GM12874 (cell line): Measurements from ENCODE around the gene CHAD.

ENCODE experiments used
- TF ChIP-seq, protein P1 (sequence below): IDR thresholded peaks from 2 replicates; pipeline ENCODE4 v1.5.1; 2011; ENCODE audit warnings: low read depth, mild to moderate bottlenecking, control low read depth, low read length, moderate library complexity; ENCODE audit not compliant: insufficient read depth

The CHAD gene

GRCh38 chr17:50470426-50470825, 1.7 kb upstream of the CHAD start:
- TF ChIP-seq, protein P1, sequence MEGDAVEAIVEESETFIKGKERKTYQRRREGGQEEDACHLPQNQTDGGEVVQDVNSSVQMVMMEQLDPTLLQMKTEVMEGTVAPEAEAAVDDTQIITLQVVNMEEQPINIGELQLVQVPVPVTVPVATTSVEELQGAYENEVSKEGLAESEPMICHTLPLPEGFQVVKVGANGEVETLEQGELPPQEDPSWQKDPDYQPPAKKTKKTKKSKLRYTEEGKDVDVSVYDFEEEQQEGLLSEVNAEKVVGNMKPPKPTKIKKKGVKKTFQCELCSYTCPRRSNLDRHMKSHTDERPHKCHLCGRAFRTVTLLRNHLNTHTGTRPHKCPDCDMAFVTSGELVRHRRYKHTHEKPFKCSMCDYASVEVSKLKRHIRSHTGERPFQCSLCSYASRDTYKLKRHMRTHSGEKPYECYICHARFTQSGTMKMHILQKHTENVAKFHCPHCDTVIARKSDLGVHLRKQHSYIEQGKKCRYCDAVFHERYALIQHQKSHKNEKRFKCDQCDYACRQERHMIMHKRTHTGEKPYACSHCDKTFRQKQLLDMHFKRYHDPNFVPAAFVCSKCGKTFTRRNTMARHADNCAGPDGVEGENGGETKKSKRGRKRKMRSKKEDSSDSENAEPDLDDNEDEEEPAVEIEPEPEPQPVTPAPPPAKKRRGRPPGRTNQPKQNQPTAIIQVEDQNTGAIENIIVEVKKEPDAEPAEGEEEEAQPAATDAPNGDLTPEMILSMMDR, result no peak

DNA sequence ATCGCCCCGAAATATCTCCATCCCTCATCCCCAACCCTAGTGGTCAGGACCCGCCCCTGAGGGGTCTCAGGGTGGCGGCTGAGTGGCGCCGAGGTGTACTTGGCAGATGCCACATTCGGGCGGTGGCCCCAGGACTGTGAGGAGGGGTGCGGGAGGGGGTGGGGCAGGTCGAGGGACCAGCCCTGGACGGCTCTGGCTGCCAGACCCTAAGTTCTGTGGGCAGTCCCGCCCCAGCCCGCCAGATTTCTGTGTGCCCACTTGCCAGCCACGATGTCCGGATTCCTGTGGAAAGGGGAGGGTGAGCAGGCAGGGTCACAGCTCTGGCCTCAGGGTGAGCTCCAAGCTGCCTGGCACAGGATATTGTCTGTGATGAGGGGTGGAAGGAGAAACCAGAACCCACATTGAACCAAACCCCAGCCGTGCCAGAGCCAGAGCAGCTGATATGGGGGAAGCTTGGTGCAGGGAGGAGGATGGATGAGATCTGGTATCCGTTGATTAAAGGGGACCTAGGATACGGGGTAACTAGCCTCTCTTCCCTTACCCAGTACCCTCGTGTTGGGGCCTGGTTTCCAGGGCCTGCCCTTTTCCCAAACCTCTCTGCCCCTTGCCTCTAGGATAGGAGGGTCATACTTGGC, 1.1 kb upstream of the CHAD start:
- TF ChIP-seq, protein P1, result no peak

DNA sequence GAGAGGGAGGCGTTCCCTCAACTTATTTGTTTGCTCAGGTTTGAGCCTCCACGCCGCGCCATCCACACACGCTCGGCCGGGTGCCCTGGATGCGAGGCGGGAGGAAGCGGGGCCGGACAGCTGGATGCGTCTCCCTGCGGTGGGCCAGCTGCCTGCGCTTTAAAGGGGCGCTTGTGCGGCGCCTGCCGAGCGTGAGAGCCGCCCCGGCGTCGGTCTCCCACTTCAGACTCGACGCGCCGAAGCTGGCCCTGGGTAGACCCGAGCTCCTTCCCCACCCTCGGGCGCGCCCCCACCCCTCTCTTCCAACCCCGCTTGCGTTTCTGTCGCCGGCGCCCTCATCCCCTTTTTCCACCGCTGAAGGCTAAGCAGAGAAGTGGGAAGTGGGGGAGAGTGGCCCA, 527 bp upstream of the CHAD start:
- TF ChIP-seq, protein P1, result no peak

DNA sequence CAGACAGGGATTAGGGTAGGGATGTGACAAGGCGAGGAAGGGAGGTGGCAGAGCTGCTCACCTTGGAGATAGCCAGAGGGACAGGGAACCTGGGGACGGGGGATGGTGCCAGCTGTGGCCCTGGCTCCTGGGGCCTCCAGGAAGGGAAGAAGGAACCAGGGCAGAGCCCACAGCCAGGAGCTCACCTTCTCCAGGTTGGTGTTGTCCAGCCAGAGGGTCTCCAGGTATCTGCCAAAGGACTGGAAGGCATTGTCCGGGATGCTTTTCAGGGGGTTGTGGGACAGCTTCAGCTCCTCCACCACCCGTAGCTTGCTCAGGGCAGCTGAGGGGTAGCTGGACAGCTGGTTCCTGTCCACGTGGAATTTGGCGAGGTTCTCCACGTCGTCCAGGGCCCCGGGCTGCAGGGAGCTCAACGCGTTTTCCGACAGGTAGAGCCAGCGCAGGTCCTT, 801 bp downstream of the CHAD start:
- TF ChIP-seq, protein P1, result no peak

DNA sequence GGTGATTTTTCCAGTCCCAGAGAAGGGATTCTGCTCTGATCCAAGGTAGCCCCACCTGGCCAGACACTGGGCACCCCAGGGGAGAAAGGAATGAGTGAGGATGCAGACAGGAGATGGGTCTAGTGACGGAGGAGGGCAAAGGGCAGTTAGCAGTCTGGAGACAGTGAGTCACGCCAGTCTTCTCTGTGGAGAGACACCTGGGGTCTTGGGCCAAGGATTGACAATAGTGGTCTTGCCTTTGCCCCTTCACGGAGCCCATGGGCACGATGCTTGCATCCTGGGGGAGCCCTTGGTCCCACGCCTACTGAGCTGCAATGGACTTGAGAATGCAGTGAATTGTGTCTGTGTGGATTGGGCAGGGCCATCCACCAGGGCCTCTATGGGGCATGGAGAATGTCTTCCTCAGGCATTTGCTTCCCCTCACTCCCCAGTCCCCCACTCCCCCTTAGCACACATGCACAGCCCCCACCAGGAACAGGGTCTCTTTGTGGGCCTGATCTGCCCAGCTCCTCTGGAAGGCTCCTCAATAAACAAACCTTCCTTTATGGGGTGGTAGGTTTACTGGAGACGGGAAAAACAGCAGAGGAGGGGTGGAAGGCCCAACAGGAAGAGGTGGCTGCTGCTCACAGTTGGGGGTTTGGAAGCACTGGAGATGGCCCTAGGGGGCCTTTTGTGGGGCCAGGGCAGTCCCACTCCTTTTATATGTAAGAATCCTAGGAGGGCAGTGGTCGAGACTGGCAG, 1.4 kb downstream of the CHAD start:
- TF ChIP-seq, protein P1, result no peak

DNA sequence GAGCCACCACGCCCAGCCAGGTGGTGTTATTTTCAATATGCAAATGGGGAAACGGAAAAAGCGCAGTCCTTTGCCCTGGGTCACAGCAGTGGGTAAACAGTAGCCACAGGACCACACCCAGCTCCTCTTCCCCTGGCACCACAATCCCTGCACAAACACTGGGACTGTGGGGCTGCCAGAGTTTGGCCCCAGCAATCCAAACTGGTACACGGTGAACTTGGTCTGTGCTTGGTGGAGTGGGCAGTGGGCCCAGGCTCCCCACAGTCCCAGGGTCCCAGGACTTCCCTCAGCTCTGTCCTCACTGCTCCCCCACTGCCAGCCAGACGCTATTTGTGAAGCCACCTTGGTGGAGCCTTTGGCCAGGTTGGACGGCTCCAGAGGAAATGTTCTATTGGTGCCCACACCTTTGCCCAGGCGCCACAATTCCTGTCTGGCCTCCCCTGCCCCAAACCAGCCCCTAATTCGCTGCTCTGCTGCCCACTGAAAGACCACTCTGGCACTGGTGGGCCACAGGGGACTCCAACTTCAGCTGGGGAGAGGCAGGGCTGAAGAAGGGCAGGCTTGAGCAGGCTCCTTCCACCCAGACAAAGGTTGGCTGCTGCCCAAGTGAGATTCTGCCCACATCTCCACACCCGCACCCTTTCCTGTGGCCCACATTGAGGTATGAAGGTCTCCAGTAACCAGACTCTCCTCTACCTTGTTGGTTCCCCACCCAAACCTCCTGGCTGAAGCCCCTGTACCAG, 2.1 kb downstream of the CHAD start:
- TF ChIP-seq, protein P1, result no peak

- TF ChIP-seq, protein P1, result no peak
Measured at GRCh38 chr17:50465635-50466034, 3.0 kb downstream of the CHAD start.
